ENCODE data around the gene CHST8. TPM values are rescaled to one million over a fixed set of nuclear protein-coding genes. Genes with fewer than 3 reads are reported as not detected.

The CHST8 gene
- total RNA-seq, 2 donors from 2014 or later: 0.43 TPM; not detected in 1

GRCh38 chr19:33624586-33624985 is 2.8 kb downstream of the CHST8 start:
- Histone ChIP-seq H3K27me3 (peaks cover 9 to 19% of the 10 kb centered on the region in 2 donors), H3K4me3 (no peak overlapping the region), H3K9me3 (no peaks in the 10 kb centered on the region), H3K36me3 (no peaks in the 10 kb centered on the region), H3K27ac (no peak overlapping the region), H3K4me1 (peaks cover 0 to 17% of the 10 kb centered on the region in 2 donors)
- no peak for TF ChIP-seq CTCF (IDR thresholded peaks at IDR 0.05)
- no peak for DNase-seq (ENCODE audit: low spot score)

GRCh38 chr19:33627526-33627925 is 5.8 kb downstream of the CHST8 start:
- Histone ChIP-seq H3K9me3 (no peaks in the 10 kb centered on the region), H3K4me1 (peaks cover 0 to 11% of the 10 kb centered on the region in 2 donors), H3K27ac (no peak overlapping the region), H3K4me3 (no peak overlapping the region), H3K27me3 (peaks cover 9 to 14% of the 10 kb centered on the region in 2 donors), H3K36me3 (no peaks in the 10 kb centered on the region)
- DNase-seq (ENCODE audit: low spot score): no peak
- no peak for TF ChIP-seq CTCF (IDR thresholded peaks at IDR 0.05)

- Histone ChIP-seq H3K4me3 (no peak overlapping the region), H3K9me3 (no peaks in the 10 kb centered on the region), H3K36me3 (no peaks in the 10 kb centered on the region), H3K27ac (no peak overlapping the region), H3K4me1 (peaks cover 0 to 4% of the 10 kb centered on the region in 2 donors), H3K27me3 (peaks cover 7 to 9% of the 10 kb centered on the region in 2 donors)
- no peak for DNase-seq (ENCODE audit: low spot score)
- TF ChIP-seq CTCF (IDR thresholded peaks at IDR 0.05): no peak
These were observed 6.4 kb downstream of the CHST8 start for GRCh38 chr19:33627962-33628839.

GRCh38 chr19:33628921-33629825 is 7.4 kb downstream of the CHST8 start:
- H3K4me3 ChIP-seq: no peak overlapping the region
- no peaks in the 10 kb centered on the region for H3K27me3 ChIP-seq
- no peaks in the 10 kb centered on the region for H3K9me3 ChIP-seq
- H3K4me1 ChIP-seq: no peaks in the 10 kb centered on the region
- H3K27ac ChIP-seq: no peak overlapping the region
- TF ChIP-seq CTCF (IDR thresholded peaks at IDR 0.05): no peak
- H3K36me3 ChIP-seq: no peaks in the 10 kb centered on the region
- no peak for DNase-seq (ENCODE audit: low spot score)

DNA sequence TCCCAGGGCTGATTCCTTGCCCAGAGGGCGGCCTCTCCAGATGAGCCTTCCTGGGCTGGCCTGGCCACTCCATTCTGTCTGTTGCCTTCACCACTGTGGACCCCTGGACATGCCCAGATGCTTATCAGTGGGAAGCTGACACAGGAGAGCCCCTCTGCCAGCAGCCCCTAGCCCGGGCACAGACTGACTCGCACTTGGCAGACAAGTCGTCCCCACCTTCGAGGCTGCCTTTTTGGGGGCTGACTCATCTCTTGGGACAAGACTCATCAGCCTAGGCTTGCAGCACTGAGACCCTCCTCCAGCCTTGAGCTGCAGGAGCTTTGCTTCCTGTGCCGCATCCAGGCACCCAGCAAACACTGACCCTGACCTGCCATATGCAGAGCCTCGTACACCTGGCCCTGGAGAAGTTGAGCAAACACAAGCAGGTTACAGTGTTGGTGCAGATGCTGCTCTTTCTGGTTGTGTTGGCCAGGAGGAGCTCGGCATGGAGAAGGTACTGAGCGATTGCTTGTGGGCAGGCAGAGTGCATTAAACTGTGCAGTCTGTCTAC is 8.1 kb downstream of the CHST8 start:
- no peak overlapping the region for H3K27ac ChIP-seq
- TF ChIP-seq CTCF (IDR thresholded peaks at IDR 0.05): no peak
- H3K4me1 ChIP-seq: no peaks in the 10 kb centered on the region
- no peaks in the 10 kb centered on the region for H3K36me3 ChIP-seq
- no peaks in the 10 kb centered on the region for H3K27me3 ChIP-seq
- no peak for DNase-seq (ENCODE audit: low spot score)
- H3K4me3 ChIP-seq: no peak overlapping the region
- no peaks in the 10 kb centered on the region for H3K9me3 ChIP-seq
